GM18498 (cell line): ENCODE data around the gene ATXN1.
"Not testable (repeated sequence)": the region's sequence is repeated elsewhere in the genome, so short reads cannot be mapped to it uniquely, and the experiment has no call there.

Experiments used
- ATAC-seq: cut with Tn5 transposase; IDR thresholded peaks from one replicate; pipeline ENCODE4 v1.9.1; 2021; ENCODE audit warnings: mild to moderate bottlenecking, moderate library complexity; ENCODE audit not compliant: unreplicated experiment

The ATXN1 gene

GRCh38 chr6:16625291-16626265, 135.7 kb downstream of the ATXN1 start:
- no peak for ATAC-seq

- ATAC-seq = no peak
These were observed 136.5 kb downstream of the ATXN1 start for GRCh38 chr6:16624636-16625290.

GRCh38 chr6:16623731-16624130, 137.5 kb downstream of the ATXN1 start:
- ATAC-seq = no peak

- ATAC-seq = no peak
These were observed 138.1 kb downstream of the ATXN1 start for GRCh38 chr6:16623029-16623653.

GRCh38 chr6:16622193-16622592, 139.1 kb downstream of the ATXN1 start:
- no peak for ATAC-seq

GRCh38 chr6:16621002-16621401, 140.3 kb downstream of the ATXN1 start:
- ATAC-seq = no peak

GRCh38 chr6:16619777-16620176, 141.5 kb downstream of the ATXN1 start:
- no peak for ATAC-seq

- ATAC-seq = no peak
These were observed 142.3 kb downstream of the ATXN1 start for GRCh38 chr6:16618962-16619361.

GRCh38 chr6:16615215-16615614, 146.0 kb downstream of the ATXN1 start:
- not testable (repeated sequence) for ATAC-seq

GRCh38 chr6:16614143-16614542, 147.1 kb downstream of the ATXN1 start:
- not testable (repeated sequence) for ATAC-seq

GRCh38 chr6:16613504-16613903, 147.8 kb downstream of the ATXN1 start:
- not testable (repeated sequence) for ATAC-seq

- ATAC-seq = no peak
These were observed 152.8 kb downstream of the ATXN1 start for GRCh38 chr6:16608444-16608843.

- ATAC-seq = peak; percentile 84
These were observed 159.2 kb downstream of the ATXN1 start for GRCh38 chr6:16602035-16602434.

GRCh38 chr6:16600701-16601100, 160.6 kb downstream of the ATXN1 start:
- ATAC-seq = no peak

GRCh38 chr6:16600026-16600425, 161.2 kb downstream of the ATXN1 start:
- no peak for ATAC-seq

- ATAC-seq = no peak
These were observed 164.5 kb downstream of the ATXN1 start for GRCh38 chr6:16596616-16597331.

GRCh38 chr6:16595514-16596120, 165.6 kb downstream of the ATXN1 start:
- no peak for ATAC-seq

- no peak for ATAC-seq
These were observed 166.4 kb downstream of the ATXN1 start for GRCh38 chr6:16594849-16595248.

- ATAC-seq = peak; percentile 9
These were observed 168.9 kb downstream of the ATXN1 start for GRCh38 chr6:16592223-16592911.
